Prostate gland (tissue), 2 donors: Measurements from ENCODE around the gene DES.

Experiments used
- POLR2A ChIP-seq: fragments of 450-650 bp; IDR thresholded peaks from one replicate; pipeline ENCODE4 v1.6.1; 2016; ENCODE audit warnings: antibody characterized with exemption, mild to moderate bottlenecking
- TF ChIP-seq, protein P1 (sequence below), 4 experiments: fragments of 200-600 bp in 2 of 4; fragments of 450-650 bp in 2 of 4; sonication (generic) in 2 of 4; IDR thresholded peaks; 1 replicate in 3 of 4; 2 replicates in 1 of 4; pipeline ENCODE4 v1.5.1; 2016 to 2019; ENCODE audit warnings: antibody characterized with exemption in 4 of 4, mild to moderate bottlenecking in 2 of 4, moderate library complexity in 2 of 4

- TF ChIP-seq POLR2A, result no peak
- TF ChIP-seq, protein P1, sequence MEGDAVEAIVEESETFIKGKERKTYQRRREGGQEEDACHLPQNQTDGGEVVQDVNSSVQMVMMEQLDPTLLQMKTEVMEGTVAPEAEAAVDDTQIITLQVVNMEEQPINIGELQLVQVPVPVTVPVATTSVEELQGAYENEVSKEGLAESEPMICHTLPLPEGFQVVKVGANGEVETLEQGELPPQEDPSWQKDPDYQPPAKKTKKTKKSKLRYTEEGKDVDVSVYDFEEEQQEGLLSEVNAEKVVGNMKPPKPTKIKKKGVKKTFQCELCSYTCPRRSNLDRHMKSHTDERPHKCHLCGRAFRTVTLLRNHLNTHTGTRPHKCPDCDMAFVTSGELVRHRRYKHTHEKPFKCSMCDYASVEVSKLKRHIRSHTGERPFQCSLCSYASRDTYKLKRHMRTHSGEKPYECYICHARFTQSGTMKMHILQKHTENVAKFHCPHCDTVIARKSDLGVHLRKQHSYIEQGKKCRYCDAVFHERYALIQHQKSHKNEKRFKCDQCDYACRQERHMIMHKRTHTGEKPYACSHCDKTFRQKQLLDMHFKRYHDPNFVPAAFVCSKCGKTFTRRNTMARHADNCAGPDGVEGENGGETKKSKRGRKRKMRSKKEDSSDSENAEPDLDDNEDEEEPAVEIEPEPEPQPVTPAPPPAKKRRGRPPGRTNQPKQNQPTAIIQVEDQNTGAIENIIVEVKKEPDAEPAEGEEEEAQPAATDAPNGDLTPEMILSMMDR (IDR thresholded peaks at IDR 0.05), result no peak
Observed at GRCh38 chr2:219386532-219387280, 31.5 kb upstream of the DES start.
